Fibroblast of lung (primary cell): ENCODE measurements around the gene NANOS3. TPM values are rescaled to one million over a fixed set of nuclear protein-coding genes. Genes with fewer than 3 reads are reported as not detected.

Experiments used
- DNase-seq, 2 donors: peaks; one replicate each; pipeline versions ENCODE4 v3.0.0 to v3.0.0-alpha.2; 2010; ENCODE audit warnings: low read depth in 2 of 2
- H2AFZ ChIP-seq: 2 replicates; pipeline ENCODE4 v1.5.1; 2012; ENCODE audit warnings: low read length, control low read depth, inconsistent platforms
- H3K27ac ChIP-seq: 2 replicates; pipeline ENCODE4 v1.5.1; 2011; ENCODE audit warnings: low read length, control low read depth; ENCODE audit not compliant: insufficient read depth
- H3K27me3 ChIP-seq: 2 replicates; pipeline ENCODE4 v1.5.1; 2011; ENCODE audit warnings: mild to moderate bottlenecking, low read length; ENCODE audit not compliant: control insufficient read depth, insufficient read depth
- H3K36me3 ChIP-seq: 2 replicates; pipeline ENCODE4 v1.5.1; 2011; ENCODE audit warnings: low read length; ENCODE audit not compliant: control insufficient read depth, insufficient read depth
- H3K4me1 ChIP-seq: 2 replicates; pipeline ENCODE4 v1.5.1; 2011; ENCODE audit warnings: low read length; ENCODE audit not compliant: control insufficient read depth, insufficient read depth; ENCODE audit errors: extremely low read depth
- H3K4me2 ChIP-seq: 2 replicates; pipeline ENCODE4 v1.5.1; 2011; ENCODE audit warnings: low read length, control low read depth; ENCODE audit not compliant: insufficient read depth; ENCODE audit errors: extremely low read depth
- H3K4me3 ChIP-seq, 4 experiments: fragments of 200-600 bp in 1 of 4; sonication (generic) in 1 of 4; replicated peaks in 1 of 4; 2 replicates each; pipeline ENCODE4 v1.5.1; 2011 to 2016; ENCODE audit warnings: low read length in 4 of 4, low read depth in 3 of 4, mild to moderate bottlenecking in 3 of 4, control low read depth in 2 of 4, inconsistent platforms in 1 of 4, mixed read lengths in 1 of 4; ENCODE audit not compliant: insufficient read depth in 1 of 4; ENCODE audit errors: control extremely low read depth in 1 of 4
- H3K79me2 ChIP-seq: 2 replicates; pipeline ENCODE4 v1.5.1; 2012; ENCODE audit warnings: mild to moderate bottlenecking, low read length, inconsistent platforms; ENCODE audit not compliant: control insufficient read depth, insufficient read depth
- H3K9ac ChIP-seq: 2 replicates; pipeline ENCODE4 v1.5.1; 2011; ENCODE audit warnings: mild to moderate bottlenecking, low read length, control low read depth; ENCODE audit not compliant: insufficient read depth
- H3K9me3 ChIP-seq: 2 replicates; pipeline ENCODE4 v1.5.1; 2012; ENCODE audit warnings: low read depth, low read length; ENCODE audit not compliant: control insufficient read depth, insufficient read depth
- H4K20me1 ChIP-seq: 2 replicates; pipeline ENCODE4 v1.5.1; 2011; ENCODE audit warnings: low read length; ENCODE audit not compliant: control insufficient read depth, insufficient read depth; ENCODE audit errors: extremely low read depth
- CTCF ChIP-seq, 2 donors: IDR thresholded peaks in 1 of 2; conservative IDR thresholded peaks in 1 of 2; 1 replicate in 1 of 2; 2 replicates in 1 of 2; pipeline ENCODE4 v1.5.1; 2011 to 2012; ENCODE audit warnings: low read length in 2 of 2, control low read depth in 1 of 2, inconsistent platforms in 1 of 2, low read depth in 1 of 2, mild to moderate bottlenecking in 1 of 2
- EZH2 ChIP-seq: IDR thresholded peaks from 2 replicates; pipeline ENCODE4 v1.5.1; 2012; ENCODE audit warnings: low read length, control low read depth, mild to moderate bottlenecking; ENCODE audit errors: missing control alignments
- polyA plus RNA-seq, 2 donors: library from polyadenylated mRNA; depleted of rRNA in 1 of 2; stranded (reverse) in 1 of 2; unstranded in 1 of 2; fragments of >200 nt; gene quantifications; 2 replicates each; pipeline ENCODE4 v1.2.1, GENCODE V29; 2011 to 2012; ENCODE audit warnings: missing spikeins in 1 of 2
- total RNA-seq: library from RNA; depleted of rRNA; stranded (reverse); fragments of >200 nt; gene quantifications from 2 replicates; pipeline ENCODE4 v1.2.1, GENCODE V29; 2014

Gene NANOS3
- total and polyA plus RNA-seq, 2 donors (not counting 1 experiment from before 2014, with no cell fraction given), result not detected

GRCh38 chr19:13869281-13869680, 7.7 kb upstream of the NANOS3 start:
- H3K4me3 ChIP-seq, result no peak overlapping the region
- no peak overlapping the region for H2AFZ ChIP-seq
- H3K79me2 ChIP-seq, result no peaks in the 10 kb centered on the region
- H3K4me1 ChIP-seq, result no peaks in the 10 kb centered on the region
- H3K27ac ChIP-seq, result no peak overlapping the region
- no peaks in the 10 kb centered on the region for H3K9me3 ChIP-seq
- no peaks in the 10 kb centered on the region for H3K36me3 ChIP-seq
- no peak overlapping the region for H3K4me2 ChIP-seq
- no peaks in the 10 kb centered on the region for H4K20me1 ChIP-seq
- TF ChIP-seq CTCF (conservative IDR thresholded peaks at IDR 0.05 in 1 of 2, IDR thresholded peaks at IDR 0.05 in 1 of 2; ENCODE audit: low read depth in 1 of 2, low read length in 2 of 2), result no peak
- TF ChIP-seq EZH2, result no peak
- H3K27me3 ChIP-seq, result no peaks in the 10 kb centered on the region
- no peak overlapping the region for H3K9ac ChIP-seq
- DNase-seq, result no peak

GRCh38 chr19:13870873-13871272, 6.1 kb upstream of the NANOS3 start:
- no peaks in the 10 kb centered on the region for H4K20me1 ChIP-seq
- no peak overlapping the region for H3K9ac ChIP-seq
- no peaks in the 10 kb centered on the region for H3K9me3 ChIP-seq
- no peak overlapping the region for H3K4me3 ChIP-seq
- H3K4me2 ChIP-seq, result no peak overlapping the region
- no peak overlapping the region for H3K27ac ChIP-seq
- no peaks in the 10 kb centered on the region for H3K79me2 ChIP-seq
- H3K36me3 ChIP-seq, result no peaks in the 10 kb centered on the region
- H3K4me1 ChIP-seq, result no peaks in the 10 kb centered on the region
- TF ChIP-seq CTCF (conservative IDR thresholded peaks at IDR 0.05 in 1 of 2, IDR thresholded peaks at IDR 0.05 in 1 of 2; ENCODE audit: low read depth in 1 of 2, low read length in 2 of 2) (no peak), EZH2 (no peak)
- H2AFZ ChIP-seq, result no peak overlapping the region
- DNase-seq, result no peak
- no peaks in the 10 kb centered on the region for H3K27me3 ChIP-seq

GRCh38 chr19:13872339-13872694, 4.6 kb upstream of the NANOS3 start:
- Histone ChIP-seq H3K36me3 (no peaks in the 10 kb centered on the region), H2AFZ (no peak overlapping the region), H3K4me2 (no peak overlapping the region), H4K20me1 (no peaks in the 10 kb centered on the region), H3K27me3 (no peaks in the 10 kb centered on the region), H3K9ac (no peak overlapping the region), H3K4me1 (no peaks in the 10 kb centered on the region), H3K4me3 (peak overlapping the region in 1 of 4 experiments; percentile 45), H3K79me2 (no peaks in the 10 kb centered on the region), H3K27ac (no peak overlapping the region), H3K9me3 (no peaks in the 10 kb centered on the region)
- TF ChIP-seq EZH2 (no peak), CTCF (conservative IDR thresholded peaks at IDR 0.05 in 1 of 2, IDR thresholded peaks at IDR 0.05 in 1 of 2; ENCODE audit: low read depth in 1 of 2, low read length in 2 of 2) (no peak)
- no peak for DNase-seq
